ENCODE measurements around the gene SPACA4. TPM values are rescaled to one million over a fixed set of nuclear protein-coding genes. Genes with fewer than 3 reads are reported as not detected.

SPACA4 gene
- total RNA-seq, 4 donors from 2014 or later: 0.67 TPM; not detected in 3

DNA sequence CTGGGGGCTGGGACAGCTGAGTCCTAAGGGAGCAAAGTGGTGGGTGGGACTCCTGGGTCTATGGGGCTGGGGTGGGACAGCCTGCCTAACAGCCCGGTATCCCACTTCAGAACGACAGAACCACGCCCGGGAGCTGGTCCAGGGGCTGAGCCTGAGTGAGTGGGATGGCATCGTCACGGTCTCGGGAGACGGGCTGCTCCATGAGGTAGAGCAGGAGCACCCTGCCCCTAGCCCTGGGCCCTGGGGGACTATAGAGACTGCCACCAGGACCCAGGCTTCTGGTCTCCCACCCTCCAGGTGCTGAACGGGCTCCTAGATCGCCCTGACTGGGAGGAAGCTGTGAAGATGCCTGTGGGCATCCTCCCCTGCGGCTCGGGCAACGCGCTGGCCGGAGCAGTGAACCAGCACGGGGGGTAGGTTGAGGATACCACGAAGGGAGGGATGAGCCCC is 21.3 kb downstream of the SPACA4 start:
- Histone ChIP-seq H3K4me3 (replicated peaks in 1 of 3) (no peak overlapping the region), H3K27ac (no peak overlapping the region), H3K36me3 (peaks cover 4 to 5% of the 10 kb centered on the region in 2 donors), H3K27me3 (no peaks in the 10 kb centered on the region), H3K9me3 (no peaks in the 10 kb centered on the region), H3K4me1 (peaks cover 18 to 36% of the 10 kb centered on the region in 2 donors)
- no peak for DNase-seq
- WGBS, 2 donors: 85 to 94% methylated on average over 11 to 15 of the region's 17 CpGs
- no peak for TF ChIP-seq POLR2A (IDR thresholded peaks at IDR 0.05)
- intact Hi-C loops (cut with DNase I): no loop called here

DNA sequence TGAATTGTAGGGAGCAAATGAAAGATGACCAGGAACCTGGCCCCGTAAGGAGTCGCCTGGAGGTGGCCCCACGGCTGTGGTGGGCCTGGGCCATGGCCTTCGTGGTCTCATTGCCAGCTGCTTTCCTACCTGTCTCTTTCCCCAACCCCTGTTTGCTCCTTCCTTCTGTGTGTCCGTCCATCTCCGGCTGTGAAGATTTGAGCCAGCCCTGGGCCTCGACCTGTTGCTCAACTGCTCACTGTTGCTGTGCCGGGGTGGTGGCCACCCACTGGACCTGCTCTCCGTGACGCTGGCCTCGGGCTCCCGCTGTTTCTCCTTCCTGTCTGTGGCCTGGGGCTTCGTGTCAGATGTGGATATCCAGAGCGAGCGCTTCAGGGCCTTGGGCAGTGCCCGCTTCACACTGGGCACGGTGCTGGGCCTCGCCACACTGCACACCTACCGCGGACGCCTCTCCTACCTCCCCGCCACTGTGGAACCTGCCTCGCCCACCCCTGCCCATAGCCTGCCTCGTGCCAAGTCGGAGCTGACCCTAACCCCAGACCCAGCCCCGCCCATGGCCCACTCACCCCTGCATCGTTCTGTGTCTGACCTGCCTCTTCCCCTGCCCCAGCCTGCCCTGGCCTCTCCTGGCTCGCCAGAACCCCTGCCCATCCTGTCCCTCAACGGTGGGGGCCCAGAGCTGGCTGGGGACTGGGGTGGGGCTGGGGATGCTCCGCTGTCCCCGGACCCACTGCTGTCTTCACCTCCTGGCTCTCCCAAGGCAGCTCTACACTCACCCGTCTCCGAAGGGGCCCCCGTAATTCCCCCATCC is 22.1 kb downstream of the SPACA4 start:
- TF ChIP-seq, protein P1, sequence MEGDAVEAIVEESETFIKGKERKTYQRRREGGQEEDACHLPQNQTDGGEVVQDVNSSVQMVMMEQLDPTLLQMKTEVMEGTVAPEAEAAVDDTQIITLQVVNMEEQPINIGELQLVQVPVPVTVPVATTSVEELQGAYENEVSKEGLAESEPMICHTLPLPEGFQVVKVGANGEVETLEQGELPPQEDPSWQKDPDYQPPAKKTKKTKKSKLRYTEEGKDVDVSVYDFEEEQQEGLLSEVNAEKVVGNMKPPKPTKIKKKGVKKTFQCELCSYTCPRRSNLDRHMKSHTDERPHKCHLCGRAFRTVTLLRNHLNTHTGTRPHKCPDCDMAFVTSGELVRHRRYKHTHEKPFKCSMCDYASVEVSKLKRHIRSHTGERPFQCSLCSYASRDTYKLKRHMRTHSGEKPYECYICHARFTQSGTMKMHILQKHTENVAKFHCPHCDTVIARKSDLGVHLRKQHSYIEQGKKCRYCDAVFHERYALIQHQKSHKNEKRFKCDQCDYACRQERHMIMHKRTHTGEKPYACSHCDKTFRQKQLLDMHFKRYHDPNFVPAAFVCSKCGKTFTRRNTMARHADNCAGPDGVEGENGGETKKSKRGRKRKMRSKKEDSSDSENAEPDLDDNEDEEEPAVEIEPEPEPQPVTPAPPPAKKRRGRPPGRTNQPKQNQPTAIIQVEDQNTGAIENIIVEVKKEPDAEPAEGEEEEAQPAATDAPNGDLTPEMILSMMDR (IDR thresholded peaks at IDR 0.05): no peak
- TF ChIP-seq POLR2A (IDR thresholded peaks at IDR 0.05): no peak
- H3K4me1 ChIP-seq: peaks cover 22 to 39% of the 10 kb centered on the region in 2 donors
- 89 to 92% methylated on average over 27 to 34 of the region's 34 CpGs for WGBS, 2 donors
- no peaks in the 10 kb centered on the region for H3K27me3 ChIP-seq
- intact Hi-C loops (cut with DNase I): no loop called here
- no peaks in the 10 kb centered on the region for H3K9me3 ChIP-seq
- no peak overlapping the region for H3K4me3 ChIP-seq (replicated peaks in 1 of 3)
- no peak overlapping the region for H3K27ac ChIP-seq
- H3K36me3 ChIP-seq: peaks cover 4 to 5% of the 10 kb centered on the region in 2 donors
- no peak for DNase-seq

DNA sequence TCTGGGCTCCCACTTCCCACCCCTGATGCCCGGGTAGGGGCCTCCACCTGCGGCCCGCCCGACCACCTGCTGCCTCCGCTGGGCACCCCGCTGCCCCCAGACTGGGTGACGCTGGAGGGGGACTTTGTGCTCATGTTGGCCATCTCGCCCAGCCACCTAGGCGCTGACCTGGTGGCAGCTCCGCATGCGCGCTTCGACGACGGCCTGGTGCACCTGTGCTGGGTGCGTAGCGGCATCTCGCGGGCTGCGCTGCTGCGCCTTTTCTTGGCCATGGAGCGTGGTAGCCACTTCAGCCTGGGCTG is 22.7 kb downstream of the SPACA4 start:
- peaks cover 24 to 42% of the 10 kb centered on the region in 2 donors for H3K4me1 ChIP-seq
- H3K27me3 ChIP-seq: no peaks in the 10 kb centered on the region
- no peak overlapping the region for H3K27ac ChIP-seq
- peaks cover 4 to 5% of the 10 kb centered on the region in 2 donors for H3K36me3 ChIP-seq
- intact Hi-C loops (cut with DNase I): no loop called here
- no peak overlapping the region for H3K4me3 ChIP-seq (replicated peaks in 1 of 3)
- WGBS, 2 donors: 88 to 92% methylated on average over 12 to 18 of the region's 22 CpGs
- H3K9me3 ChIP-seq: no peaks in the 10 kb centered on the region
- no peak for TF ChIP-seq POLR2A (IDR thresholded peaks at IDR 0.05)
- TF ChIP-seq, protein P1 (IDR thresholded peaks at IDR 0.05): no peak
- no peak for DNase-seq

GRCh38 chr19:48629599-48630295 is 23.2 kb downstream of the SPACA4 start:
- TF ChIP-seq, protein P1 (IDR thresholded peaks at IDR 0.05): no peak
- peak in 1 of 2 donors; percentile 16 for TF ChIP-seq POLR2A (IDR thresholded peaks at IDR 0.05)
- H3K4me3 ChIP-seq (replicated peaks in 1 of 3): no peak overlapping the region
- intact Hi-C loops (cut with DNase I): no loop called here
- peak overlapping the region in 2 of 3 donors; percentile 13 to 73 for H3K27ac ChIP-seq
- no peaks in the 10 kb centered on the region for H3K9me3 ChIP-seq
- peak; percentile 19 to 27 for DNase-seq
- peaks cover 4 to 5% of the 10 kb centered on the region in 2 donors for H3K36me3 ChIP-seq
- no peaks in the 10 kb centered on the region for H3K27me3 ChIP-seq
- WGBS, 2 donors: 63 to 72% methylated on average over 26 to 35 of the region's 48 CpGs
- H3K4me1 ChIP-seq: peaks cover 22 to 39% of the 10 kb centered on the region in 2 donors

DNA sequence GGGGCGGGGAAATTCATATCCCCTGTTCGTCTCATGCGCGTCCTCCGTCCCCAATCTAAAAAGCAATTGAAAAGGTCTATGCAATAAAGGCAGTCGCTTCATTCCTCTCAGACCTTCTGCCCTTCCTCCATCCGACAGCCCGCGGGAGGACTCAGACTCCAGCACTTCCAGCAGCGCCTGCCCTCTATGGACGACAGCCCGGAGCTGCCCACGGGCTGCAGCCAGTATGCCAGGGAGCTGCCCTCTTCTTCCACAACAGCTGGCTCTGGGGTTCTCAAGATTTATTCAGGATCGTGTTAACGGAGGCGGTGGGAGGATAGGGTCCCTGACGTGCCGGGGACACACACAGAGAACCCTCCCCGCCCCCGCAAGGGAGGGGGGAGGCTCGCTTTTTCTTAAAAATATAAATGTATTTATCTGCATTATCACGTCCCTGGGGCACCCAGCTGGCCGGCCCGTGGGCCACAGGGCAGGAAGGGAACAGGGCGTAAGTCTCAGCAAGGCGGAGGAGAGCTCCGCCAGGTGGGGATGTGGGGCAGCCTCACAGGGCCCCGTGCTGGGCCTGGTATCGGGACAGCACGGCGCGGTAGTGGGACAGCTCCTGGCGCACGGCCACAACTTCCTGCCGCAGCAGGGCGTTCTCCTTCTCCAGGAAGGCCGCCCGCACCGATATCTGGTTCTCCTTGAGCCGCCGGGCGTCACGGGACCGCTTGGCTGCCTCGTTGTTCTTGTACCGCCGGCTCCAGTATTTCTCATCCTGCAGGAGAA is 23.9 kb downstream of the SPACA4 start:
- 61 to 66% methylated on average over 25 to 41 of the region's 47 CpGs for WGBS, 2 donors
- H3K27me3 ChIP-seq: no peaks in the 10 kb centered on the region
- no peak overlapping the region for H3K4me3 ChIP-seq (replicated peaks in 1 of 3)
- no peaks in the 10 kb centered on the region for H3K9me3 ChIP-seq
- H3K36me3 ChIP-seq: peaks cover 4 to 5% of the 10 kb centered on the region in 2 donors
- peak; percentile 36 to 42 for DNase-seq
- TF ChIP-seq POLR2A (IDR thresholded peaks at IDR 0.05): no peak
- TF ChIP-seq, protein P1 (IDR thresholded peaks at IDR 0.05): no peak
- intact Hi-C loops (cut with DNase I): no loop called here
- H3K27ac ChIP-seq: peak overlapping the region; percentile 56 to 73 (median 62)
- H3K4me1 ChIP-seq: peaks cover 23 to 39% of the 10 kb centered on the region in 2 donors
